Femur (tissue), 1 donor: Measurements from ENCODE around the gene CARNS1.

Experiments
- DNase-seq: peaks from one replicate; pipeline ENCODE4 v3.0.0-alpha.2; 2017

CARNS1 gene

DNA sequence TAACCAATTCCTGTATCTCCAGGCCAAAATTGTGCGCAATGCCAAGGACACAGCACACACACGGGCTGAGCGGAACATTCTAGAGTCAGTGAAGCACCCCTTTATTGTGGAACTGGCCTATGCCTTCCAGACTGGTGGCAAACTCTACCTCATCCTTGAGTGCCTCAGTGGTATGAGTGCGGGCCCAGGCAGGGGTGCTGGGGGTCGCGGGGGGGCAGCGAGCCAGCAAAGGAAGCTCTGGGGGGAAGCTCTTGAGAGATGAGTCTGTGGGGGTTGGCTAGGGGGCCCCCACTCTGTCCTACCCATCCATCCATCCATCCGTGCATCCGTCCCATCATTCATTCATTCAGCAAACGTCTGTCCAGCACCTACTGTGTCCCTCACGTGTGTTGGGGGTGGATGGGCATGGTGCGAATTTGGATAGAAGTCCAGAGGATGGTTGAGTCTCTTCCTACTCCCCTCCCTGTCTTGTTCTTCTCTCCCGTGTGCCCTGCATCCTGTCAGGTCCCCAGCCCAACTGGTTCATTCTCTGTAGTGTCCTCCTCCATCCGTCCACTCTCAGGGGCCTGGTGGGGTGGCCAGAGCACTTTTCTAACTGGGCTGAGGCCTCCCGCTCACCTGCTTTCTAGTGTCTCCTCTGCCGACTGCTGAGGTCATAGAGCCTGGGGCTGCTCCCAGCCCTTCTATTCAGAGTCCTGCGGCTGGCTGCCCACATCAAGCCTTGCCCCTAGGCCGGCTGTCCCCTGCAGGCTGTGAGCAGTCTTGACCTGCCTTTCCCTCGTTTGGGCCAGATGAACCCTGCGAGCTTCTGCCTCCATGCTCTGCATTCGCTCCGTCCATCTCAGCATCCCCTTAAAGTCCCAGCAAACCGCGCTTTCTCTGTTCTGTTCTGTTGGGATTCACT is 16.1 kb downstream of the CARNS1 start:
- no peak for DNase-seq

DNA sequence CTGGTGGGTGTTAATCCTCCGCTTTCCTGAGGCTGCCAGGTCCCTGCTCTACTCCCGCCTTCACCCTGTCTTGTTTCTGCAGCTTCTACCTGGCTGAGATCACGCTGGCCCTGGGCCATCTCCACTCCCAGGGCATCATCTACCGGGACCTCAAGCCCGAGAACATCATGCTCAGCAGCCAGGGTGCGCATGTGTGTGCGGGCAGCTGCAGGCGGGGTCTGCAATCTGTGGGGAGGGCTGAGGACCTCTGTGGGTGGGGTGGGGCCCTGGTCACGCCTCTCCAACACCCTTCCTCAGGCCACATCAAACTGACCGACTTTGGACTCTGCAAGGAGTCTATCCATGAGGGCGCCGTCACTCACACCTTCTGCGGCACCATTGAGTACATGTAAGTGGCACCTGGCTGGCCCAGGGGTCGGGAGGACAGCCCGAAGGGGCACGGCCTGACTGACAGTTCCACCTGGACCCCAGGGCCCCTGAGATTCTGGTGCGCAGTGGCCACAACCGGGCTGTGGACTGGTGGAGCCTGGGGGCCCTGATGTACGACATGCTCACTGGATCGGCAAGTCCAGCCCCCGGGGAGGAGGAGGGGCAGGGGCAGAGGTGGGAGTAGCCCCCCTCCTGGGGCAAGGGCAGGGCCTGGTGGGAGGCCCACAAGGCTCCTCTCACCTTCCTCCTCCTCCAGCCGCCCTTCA is 17.3 kb downstream of the CARNS1 start:
- no peak for DNase-seq

DNA sequence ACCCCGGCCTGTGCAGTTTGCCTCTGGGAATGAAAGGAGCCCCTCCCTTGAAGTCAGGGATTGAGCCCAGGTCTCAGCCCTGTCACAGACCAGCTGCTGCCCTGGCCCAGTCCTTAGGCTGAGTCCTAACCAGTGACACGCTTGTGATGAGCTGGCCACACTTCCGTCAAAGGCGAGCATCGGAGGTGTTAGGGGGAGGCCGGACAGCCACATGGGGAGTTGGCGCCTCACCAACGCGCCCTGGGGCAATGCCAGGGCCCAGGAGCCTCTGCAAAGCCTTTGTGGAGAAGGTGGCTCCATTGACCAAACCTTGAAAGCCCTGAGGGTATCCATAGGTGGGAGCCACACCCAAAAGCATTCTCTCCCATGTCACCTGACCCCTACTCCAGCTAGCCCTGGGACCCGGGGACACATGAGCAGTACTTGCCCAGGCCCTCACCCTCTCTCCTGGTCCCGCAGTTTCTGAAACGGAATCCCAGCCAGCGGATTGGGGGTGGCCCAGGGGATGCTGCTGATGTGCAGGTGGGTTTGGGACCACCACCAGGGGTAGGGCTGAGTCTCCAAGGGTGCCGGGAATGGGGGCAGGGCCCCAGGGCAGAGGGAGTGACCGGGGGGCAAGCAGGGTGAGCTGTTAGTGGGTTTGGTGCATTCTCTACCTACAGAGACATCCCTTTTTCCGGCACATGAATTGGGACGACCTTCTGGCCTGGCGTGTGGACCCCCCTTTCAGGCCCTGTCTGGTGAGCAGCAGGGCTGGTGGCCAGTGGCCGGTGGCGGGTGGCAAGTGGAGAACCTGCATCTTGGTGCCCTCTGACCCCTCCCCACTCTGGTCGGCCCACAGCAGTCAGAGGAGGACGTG is 18.3 kb downstream of the CARNS1 start:
- DNase-seq, result no peak

DNA sequence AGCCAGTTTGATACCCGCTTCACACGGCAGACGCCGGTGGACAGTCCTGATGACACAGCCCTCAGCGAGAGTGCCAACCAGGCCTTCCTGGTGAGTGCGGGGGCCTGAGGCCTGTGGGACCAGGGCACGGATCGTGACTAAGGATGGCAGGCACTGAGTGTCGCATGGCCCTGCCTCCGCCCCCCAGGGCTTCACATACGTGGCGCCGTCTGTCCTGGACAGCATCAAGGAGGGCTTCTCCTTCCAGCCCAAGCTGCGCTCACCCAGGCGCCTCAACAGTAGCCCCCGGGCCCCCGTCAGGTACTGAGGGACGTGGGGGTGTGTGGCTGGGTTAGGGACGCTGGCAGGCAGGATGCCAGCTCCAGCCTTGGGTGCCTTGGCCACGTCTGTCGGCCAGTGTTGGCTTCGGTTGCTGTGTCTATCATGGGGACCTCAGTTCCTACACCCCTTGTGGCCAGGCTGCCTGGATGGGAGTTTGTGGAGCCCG is 19.0 kb downstream of the CARNS1 start:
- no peak for DNase-seq

DNA sequence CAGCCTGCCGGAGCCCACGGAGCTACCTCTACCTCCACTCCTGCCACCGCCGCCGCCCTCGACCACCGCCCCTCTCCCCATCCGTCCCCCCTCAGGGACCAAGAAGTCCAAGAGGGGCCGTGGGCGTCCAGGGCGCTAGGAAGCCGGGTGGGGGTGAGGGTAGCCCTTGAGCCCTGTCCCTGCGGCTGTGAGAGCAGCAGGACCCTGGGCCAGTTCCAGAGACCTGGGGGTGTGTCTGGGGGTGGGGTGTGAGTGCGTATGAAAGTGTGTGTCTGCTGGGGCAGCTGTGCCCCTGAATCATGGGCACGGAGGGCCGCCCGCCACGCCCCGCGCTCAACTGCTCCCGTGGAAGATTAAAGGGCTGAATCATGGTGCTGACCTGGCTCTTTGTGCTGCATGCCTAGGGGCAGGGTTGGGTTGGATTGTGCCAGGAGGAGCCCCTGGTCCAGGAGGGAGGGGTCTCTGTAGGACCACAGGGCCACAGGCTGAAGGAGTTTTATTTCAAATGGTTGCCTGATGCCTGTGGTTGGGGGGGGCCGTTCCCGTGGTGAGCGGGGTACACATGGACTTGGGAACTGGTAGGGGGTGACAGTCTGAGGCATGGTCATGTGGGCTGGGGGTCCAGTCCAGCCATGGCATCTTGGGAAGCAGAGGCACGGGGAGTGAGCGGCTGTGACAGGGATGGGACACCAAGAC is 19.7 kb downstream of the CARNS1 start:
- DNase-seq, result no peak

DNA sequence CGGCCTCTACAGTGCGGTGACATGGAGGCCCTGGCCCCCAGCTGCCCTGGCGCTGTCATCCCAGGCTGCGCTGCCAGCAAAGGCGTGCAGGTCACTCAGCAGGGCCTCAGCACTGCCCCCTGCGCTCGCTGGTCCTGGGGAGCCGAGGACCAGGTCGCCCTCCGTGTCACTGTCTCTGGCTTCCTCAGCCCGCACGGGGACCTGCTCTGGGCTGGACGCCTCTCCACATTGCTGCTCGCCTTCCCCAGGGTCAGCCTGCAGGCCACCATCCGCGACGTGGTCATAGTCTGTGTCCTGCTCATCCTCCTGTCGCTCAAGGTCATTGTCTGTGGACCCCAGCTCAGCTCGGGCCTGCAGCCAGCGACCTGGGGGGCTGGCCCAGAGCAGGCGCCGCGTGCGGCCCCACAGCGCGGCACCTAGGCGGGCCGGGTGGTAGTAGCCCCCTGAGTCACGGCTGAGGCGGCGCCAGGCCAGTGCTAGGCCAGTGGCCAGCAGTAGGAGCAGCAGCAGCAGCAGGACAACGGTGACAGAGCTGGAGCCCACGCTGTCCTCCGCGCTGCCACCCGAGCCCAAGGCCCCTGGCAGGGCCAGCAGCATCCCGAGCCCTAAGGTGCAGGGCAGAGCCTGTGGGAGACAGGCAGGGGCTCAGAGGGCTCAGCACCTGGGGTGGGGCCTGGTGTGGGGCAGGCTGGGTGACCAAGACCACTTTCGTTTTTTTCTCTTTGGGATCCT is 20.4 kb downstream of the CARNS1 start:
- DNase-seq, result no peak

DNA sequence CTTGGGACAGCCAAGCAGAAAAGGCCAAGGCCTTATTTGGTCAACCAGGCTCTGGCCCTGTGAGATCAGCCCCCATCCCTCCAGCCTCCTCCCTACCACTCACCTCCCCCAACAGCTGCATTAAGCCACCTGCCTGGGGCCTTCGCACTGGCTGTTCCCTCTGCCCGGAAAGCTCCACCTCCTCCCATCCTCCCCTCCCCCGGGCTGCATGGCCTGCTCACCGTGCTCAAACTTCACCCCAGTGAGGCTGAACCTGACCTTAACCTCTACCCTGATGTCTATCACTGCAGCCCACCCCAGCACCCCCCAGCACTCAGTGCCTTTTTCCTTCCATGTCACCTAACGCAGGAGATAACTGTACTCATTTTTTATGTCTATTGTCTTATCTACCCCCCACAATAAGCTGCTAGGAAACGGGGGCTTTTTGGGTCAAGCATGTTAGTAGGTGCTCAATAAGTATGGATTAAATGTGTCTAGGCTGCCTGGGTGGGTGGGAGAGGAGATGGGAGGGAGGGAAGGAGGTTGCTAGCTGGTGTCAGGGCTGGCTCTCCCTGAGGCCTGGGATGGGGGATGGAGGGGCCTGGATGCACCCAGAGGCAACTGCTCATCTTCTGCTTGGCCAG is 21.1 kb downstream of the CARNS1 start:
- DNase-seq, result no peak

DNA sequence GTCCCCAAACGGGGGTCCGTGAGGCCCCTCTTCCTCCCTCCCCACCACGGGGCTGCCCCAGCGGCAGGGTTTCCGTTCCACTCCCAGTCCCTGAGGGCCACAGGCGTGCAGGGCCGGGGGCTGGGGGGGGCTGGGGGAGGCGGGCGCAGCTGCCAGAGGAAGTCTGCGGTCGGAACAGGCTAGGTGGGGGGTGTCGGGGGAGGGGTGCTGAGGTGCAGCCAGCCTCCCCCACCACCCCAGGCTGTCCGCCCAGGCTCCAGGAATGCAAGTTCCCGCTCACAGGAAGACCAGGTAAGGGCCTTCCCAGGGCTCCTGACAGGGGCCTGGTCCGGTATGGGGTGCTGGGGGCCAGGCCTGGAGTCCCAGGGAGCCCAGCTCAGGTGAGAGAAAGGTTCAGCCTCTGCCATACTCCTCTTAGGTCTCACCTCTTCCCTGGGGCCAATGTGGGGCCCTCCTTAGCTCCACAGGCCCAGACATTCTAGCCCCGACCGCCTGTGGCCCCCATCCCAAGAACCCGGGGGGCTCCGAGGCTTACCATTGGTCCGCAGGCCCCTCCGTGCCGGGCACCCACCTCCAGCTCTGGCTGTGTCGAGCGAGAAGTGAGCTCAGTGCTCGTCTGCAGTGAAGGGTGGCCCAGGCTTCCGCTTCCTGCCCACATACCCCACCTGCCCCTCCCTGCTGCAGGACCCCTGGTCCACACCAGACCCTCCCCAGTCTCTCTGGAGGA is 21.8 kb downstream of the CARNS1 start, which contains the start of gene PTPRCAP:
PTPRCAP (minus strand) TSS at position 601 of the 727 bp plus-strand sequence; CDS start at position 538, 63 bp downstream.
- DNase-seq, result no peak

DNA sequence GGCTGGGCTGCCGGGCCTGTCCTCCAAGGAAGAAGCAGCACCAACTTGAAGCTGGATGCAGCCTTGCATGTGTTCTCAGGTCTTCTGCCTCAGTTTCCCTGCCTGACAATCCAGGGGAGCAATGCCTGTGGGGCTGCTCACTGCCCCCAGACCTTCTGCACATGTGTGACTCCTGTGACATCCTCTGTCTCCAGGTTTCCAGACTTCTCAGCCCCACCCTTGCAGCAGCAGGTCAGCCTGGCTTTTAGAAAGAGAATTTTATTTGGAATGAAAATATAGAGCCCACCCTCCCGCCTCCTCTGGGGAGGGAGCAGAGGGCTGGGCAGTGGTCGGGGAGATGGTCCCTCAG is 22.3 kb downstream of the CARNS1 start:
- DNase-seq, result no peak

DNA sequence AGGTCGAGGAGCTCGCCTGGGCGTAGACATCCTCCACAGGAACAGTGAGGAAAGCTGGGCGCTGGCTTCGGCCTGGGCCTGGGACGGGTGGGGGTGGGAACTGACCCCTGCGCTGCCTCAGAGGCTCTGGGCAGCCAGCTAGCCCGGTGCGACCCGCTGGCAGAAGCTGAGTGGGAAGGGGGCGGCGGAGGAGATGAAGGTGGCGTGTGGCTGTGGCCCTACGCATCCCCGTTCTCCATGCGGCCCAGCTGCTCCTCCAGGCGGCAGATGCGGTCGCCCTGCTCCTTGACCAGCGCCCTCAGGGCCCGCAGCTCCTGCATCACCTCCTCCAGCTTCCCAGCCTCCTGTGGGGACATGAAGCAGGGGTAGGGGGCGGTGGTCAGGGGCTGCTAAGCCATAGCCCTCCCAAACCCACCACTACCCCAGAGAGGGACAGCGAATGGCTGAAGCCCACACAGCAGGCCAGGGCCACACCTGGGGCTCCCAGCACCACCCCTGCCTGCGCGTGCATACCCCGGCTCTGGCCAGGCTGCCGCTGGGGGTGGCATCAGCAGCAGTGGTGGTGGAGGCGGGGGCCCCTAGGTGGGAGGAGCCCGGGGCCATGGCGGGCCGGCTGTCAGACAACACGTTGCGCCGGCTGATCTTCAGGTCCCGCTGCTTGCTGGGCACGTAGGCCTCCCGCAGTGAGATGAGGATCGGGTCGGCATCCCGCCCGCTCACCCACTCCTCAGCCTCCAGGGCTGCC is 22.9 kb downstream of the CARNS1 start:
- no peak for DNase-seq

DNA sequence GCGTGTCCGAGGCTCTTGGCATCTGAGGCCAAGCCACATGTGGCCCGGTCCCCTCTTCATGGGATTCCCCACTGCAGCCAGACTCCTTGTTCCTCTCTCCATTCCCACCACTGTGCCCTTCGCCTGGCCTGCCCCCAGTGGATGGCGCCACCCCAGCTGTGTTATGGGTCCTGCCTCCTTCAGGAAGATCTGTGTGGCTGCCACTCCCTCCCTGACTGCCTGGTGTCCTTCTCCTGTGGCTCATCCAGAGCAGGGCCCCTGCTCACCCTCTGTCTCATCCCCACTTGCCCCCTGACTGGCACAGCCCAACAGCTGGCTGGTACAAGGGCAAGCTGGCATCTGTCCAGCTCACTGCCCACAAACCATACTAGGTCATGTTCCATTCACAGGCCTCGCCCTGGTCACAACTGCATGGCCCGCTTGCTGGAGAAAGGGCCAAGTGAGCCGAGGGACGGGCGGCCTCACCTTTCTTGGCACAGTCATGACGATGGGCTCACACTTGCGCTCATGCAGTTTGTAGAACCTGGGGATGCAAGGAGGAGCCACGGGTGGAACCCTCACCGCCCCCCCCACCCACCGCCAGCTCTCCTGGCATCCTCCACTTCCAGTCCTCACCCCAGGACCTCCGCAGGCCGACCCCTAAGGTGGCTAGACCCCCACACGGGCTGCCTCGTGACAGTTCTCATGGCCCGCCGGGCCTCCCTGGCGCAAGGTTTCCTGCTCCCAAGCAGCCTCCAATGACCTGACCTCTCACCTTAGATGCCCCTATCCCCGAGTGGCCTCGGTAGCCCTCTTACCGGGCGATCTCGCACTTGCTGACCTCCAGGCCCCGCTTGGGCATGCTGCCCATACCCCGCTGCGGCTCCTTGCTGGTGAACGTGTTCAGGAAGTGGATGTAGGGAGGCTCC is 24.1 kb downstream of the CARNS1 start:
- DNase-seq, result no peak

DNA sequence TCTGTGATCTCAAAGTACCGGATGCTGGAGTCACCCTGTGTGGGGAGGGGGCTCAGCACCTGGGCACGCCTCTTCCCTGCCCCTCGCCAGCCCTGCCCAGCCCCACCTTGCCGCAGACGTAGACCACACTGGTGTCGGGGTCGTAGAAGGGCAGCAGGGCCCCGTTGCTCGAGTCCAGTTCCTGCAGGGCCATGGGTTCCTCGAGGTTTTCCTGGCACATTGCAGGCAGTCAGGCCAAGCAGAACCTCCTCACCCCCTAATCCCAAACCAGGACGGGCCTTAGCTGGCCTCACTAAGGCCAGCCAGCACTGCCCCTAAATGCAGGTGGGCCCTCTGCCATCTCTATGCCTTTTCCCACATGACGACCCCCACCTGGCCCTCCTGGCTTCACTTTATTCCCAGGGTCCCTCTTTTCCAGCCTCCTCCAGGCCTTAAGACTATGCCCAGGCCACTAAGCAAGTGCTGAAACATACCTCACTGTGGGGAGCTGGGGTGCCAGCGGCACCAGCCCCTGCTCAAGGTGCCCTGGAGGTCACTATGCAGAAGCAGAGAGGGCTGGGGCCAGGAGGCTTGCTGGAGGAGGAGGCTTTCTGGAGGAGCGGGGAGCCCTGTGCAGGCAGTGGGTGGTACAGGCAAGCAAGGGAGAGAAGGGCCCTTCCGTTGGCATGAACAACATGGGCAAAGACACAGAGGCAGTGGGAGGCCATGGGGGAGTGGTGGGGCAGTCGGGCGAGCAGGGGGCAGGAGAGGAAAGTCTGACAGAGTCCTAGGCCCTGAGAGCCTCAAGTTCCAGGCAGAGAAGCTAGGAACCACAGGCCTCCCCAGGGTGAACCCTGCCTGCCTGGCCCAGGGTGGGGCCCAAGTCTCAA is 25.0 kb downstream of the CARNS1 start:
- DNase-seq, result no peak

DNA sequence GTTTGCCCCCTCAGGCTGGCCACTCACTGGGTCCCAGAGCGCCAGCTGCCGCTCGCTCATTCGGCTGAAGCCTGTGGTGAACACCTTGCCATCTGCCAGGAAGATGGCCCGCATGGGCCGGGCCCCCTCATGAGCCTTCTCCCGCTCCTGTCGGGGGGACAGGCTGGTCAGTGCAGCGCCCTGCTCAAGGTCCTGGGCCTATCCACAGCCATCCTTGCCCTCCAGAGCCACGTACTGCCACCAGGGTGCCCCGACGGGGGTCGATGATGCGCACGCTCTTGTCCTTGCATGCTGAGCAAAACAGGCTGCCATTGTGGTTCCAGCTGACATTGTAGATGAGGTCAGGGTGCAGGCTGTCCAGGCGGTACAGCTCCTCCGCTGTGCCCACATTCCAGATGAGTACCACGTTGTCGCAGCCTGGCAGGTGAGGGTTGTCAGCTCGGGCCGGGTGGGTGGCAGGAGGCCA is 25.7 kb downstream of the CARNS1 start:
- DNase-seq, result no peak

DNA sequence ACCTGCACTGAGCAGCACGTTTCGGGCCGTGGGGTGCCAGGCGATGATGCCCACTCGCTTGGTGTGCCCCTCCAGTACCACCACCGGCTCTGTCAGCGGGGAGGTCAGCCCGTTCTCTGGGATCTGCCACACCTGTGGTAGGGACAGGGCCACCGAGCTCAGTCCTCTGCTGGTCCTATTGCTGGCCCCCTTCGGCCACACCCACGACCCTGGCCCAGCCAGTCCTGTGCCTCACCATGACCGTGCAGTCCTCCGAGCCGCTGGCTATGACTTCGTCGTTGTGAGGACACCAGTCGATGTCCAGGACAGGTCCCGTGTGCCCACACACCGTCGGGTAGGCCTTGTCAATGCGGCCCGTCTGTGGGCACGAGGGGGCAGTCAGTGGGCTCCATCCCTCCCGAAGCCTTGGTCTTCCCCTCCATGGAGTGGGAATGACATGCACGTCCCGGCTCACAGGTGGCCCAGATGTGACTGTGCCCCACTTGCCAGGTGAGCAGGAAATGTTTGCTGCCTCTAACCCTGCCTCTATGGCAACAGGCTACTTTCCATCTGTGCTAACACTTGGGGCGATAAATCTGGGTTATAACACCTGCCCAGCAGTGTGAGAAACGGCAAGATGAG is 26.4 kb downstream of the CARNS1 start:
- no peak for DNase-seq

DNA sequence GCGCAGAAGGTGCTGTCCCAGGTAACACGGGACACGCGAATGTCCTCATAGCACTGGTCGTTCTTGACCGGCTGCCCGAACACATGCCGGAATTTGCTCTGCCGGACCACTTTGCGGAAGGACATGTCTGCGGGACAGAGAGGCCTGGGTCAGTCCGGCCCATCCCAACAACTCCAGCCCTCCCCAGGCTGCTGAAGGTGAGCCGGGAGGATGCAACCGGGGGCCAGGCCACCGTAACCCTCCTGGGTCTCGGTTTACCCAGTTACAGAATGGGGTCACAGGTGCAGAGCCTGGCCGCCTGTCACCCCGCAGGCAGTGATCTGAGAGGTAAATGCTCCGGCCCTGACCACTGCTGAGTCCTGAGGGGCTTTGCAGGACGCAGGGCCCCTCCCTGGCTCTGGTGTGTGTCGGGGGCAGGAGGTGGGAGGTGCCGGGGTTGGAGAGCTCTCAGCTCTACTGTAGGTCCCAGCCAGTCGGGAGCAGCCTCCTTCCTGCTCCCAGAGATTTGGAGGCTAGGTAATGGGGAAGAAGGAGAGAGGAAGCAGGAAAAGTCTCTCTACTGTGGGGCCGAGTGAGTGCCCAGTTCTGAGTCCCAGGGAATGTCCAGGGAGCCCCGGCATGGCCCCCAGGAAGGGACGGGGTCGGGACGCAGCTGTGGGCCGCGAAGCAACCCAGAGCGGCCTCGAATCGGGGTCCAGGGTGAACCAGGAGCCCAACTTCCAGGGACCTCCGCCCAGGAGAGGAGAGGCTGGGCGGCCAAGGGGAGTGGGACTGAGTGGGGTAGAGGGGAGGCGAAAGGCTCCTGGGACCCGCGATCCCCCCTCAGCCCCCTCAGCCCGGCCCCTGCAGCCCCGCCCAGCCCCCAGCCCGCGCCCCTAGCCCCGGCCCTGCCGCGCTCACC is 27.3 kb downstream of the CARNS1 start:
- DNase-seq, result no peak

DNA sequence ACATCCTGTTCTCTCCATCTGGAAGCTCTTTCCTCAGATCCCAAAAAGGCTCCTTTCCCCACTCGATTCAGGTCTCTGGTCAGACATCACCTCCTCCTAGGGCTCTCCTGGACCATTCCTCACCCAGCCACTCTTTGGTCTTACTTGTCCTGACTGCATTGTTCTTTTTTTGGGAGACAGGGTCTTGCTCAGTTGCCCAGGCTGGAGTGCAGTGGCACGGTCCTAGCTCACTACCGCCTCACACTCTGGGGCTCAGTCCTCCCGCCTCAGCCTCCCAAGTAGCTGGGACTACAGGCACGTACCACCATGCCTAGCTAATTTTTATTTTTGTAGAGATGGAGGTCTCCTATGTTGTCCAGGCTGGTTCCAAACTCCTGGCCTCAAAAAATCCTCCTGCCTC is 30.0 kb downstream of the CARNS1 start:
- DNase-seq, result no peak
